C4-2B (cell line): ENCODE results near the gene KRT20.

ENCODE experiments used
- ZFX ChIP-seq: fragments of 450-650 bp; IDR thresholded peaks from 2 replicates; pipeline ENCODE4 v1.6.1; 2017
- TF ChIP-seq, protein P1 (sequence below): fragments of 450-650 bp; conservative IDR thresholded peaks from 2 replicates; pipeline ENCODE4 v1.5.1; 2017; ENCODE audit warnings: mild to moderate bottlenecking

DNA sequence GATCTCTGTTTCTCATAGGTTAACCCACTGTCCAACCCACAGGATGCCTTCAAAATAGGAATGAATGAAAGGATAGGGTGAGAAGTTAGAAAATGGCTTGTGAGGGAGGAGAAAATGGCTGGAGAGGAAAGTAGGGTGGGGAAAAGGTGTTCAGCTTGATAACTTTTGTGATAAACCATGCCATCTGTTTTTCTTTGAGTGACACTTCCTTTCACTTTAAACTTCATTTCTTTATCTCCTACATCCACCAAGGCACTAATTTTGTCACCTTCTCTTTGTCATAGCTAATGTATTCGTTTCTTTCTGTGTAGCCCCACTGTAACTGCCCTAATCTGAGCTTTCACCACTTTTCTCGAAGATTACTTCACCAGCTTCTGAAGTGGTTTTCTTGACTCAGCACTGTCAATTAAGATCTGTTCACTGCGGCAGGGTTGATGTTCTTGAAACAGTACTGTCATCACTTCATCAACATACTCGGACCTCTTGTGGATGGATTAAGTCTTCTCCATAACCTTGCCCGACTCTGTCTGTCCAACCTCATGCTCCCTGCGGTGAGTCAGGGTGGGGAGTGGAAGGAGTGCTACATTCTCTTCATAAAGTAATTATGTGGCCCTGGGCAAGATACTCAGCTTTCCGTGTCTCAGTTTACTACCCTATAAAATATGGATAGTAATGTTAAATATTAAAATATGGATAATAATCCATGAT, 57.1 kb downstream of the KRT20 start:
- TF ChIP-seq, protein P1, sequence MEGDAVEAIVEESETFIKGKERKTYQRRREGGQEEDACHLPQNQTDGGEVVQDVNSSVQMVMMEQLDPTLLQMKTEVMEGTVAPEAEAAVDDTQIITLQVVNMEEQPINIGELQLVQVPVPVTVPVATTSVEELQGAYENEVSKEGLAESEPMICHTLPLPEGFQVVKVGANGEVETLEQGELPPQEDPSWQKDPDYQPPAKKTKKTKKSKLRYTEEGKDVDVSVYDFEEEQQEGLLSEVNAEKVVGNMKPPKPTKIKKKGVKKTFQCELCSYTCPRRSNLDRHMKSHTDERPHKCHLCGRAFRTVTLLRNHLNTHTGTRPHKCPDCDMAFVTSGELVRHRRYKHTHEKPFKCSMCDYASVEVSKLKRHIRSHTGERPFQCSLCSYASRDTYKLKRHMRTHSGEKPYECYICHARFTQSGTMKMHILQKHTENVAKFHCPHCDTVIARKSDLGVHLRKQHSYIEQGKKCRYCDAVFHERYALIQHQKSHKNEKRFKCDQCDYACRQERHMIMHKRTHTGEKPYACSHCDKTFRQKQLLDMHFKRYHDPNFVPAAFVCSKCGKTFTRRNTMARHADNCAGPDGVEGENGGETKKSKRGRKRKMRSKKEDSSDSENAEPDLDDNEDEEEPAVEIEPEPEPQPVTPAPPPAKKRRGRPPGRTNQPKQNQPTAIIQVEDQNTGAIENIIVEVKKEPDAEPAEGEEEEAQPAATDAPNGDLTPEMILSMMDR, result no peak
- TF ChIP-seq ZFX, result no peak
